ENCODE measurements around the gene GALP.

GRCh38 chr19:56218961-56219360 lies 43.2 kb downstream of the GALP start:
- no peak for TF ChIP-seq POLR2A (IDR thresholded peaks at IDR 0.05; ENCODE audit: low read depth, low read length)
- no peak for TF ChIP-seq POLR2AphosphoS5 (IDR thresholded peaks at IDR 0.05; ENCODE audit: insufficient read depth, low read depth, low read length)
- no peak for TF ChIP-seq CTCF (IDR thresholded peaks at IDR 0.05; ENCODE audit: extremely low read depth in 1 of 2, insufficient read depth in 1 of 2, low read depth in 1 of 2, low read length in 2 of 2)
- no peak for TF ChIP-seq JUN (IDR thresholded peaks at IDR 0.05; ENCODE audit: borderline replicate concordance, insufficient read depth, insufficient read length, low read depth)
- TF ChIP-seq EZH2 (IDR thresholded peaks at IDR 0.05; ENCODE audit: borderline replicate concordance, low read depth, low read length, severe bottlenecking) = no peak
